Fibroblast of gingiva (primary cell): Measurements from ENCODE around the gene PROB1.
A peak's percentile ranks its signal among the peaks of the same experiment; 100 is the strongest.
"Not testable (repeated sequence)": the region's sequence is repeated elsewhere in the genome, so short reads cannot be mapped to it uniquely, and the experiment has no call there.

Source experiments
- DNase-seq: peaks from one replicate; pipeline ENCODE4 v3.0.0-alpha.2; 2011; ENCODE audit warnings: low read depth

The PROB1 gene

GRCh38 chr5:139392324-139392677 lies 2.6 kb downstream of the PROB1 start:
- no peak for DNase-seq

- DNase-seq, result no peak
Measured at GRCh38 chr5:139391570-139392323, 3.2 kb downstream of the PROB1 start.

- no peak for DNase-seq
Measured at GRCh38 chr5:139390639-139391569, 4.0 kb downstream of the PROB1 start.

GRCh38 chr5:139389701-139390638 lies 4.9 kb downstream of the PROB1 start, which contains the start of gene MZB1:
Gene MZB1, minus strand, starts transcription at chr5:139389913. Its CDS starts 57 bp downstream, at chr5:139389856.
- no peak for DNase-seq

- peak; percentile 54 for DNase-seq
Measured at GRCh38 chr5:139388198-139388821, 6.6 kb downstream of the PROB1 start.

GRCh38 chr5:139387611-139388197 lies 7.2 kb downstream of the PROB1 start:
- DNase-seq, result no peak

GRCh38 chr5:139386956-139387355 lies 7.9 kb downstream of the PROB1 start:
- not testable (repeated sequence) for DNase-seq

GRCh38 chr5:139386050-139386438 lies 8.9 kb downstream of the PROB1 start:
- no peak for DNase-seq

GRCh38 chr5:139385061-139386049 lies 9.5 kb downstream of the PROB1 start:
- no peak for DNase-seq

GRCh38 chr5:139384591-139385051 lies 10.3 kb downstream of the PROB1 start:
- no peak for DNase-seq

GRCh38 chr5:139383993-139384590 lies 10.8 kb downstream of the PROB1 start:
- DNase-seq, result no peak

GRCh38 chr5:139383275-139383992 lies 11.5 kb downstream of the PROB1 start, which contains the start of gene SLC23A1:
Gene SLC23A1, minus strand, starts transcription at chr5:139383297. Its CDS starts 44 bp downstream, at chr5:139383253.
- DNase-seq, result peak; percentile 58

- DNase-seq, result no peak
Measured at GRCh38 chr5:139382807-139383206, 12.1 kb downstream of the PROB1 start.

- DNase-seq, result no peak
Measured at GRCh38 chr5:139381837-139382761, 12.8 kb downstream of the PROB1 start.

- DNase-seq, result no peak
Measured at GRCh38 chr5:139379626-139380449, 15.1 kb downstream of the PROB1 start.

- DNase-seq, result no peak
Measured at GRCh38 chr5:139378941-139379361, 16.0 kb downstream of the PROB1 start.
